Kidney (tissue), 14 donors: Measurements from ENCODE around the gene CDH13. TPM values are rescaled to one million over a fixed set of nuclear protein-coding genes. Genes with fewer than 3 reads are reported as not detected.

Source experiments
- DNase-seq, 5 donors: peaks; one replicate each; pipeline ENCODE4 v3.0.0-alpha.2; 2013 to 2020
- FAIRE-seq: peaks from 2 replicates; lab custom pipeline; 2012; peaks lifted over from hg19 to GRCh38; lab: Jason Lieb, UNC
- H3K27ac ChIP-seq, 2 donors: one replicate each; pipeline ENCODE4 v1.7.0; 2013; ENCODE audit warnings: low read depth in 2 of 2, low read length in 2 of 2, inconsistent platforms in 1 of 2
- H3K27me3 ChIP-seq: one replicate; pipeline ENCODE4 v1.7.1; 2013; ENCODE audit warnings: low read length, inconsistent platforms; ENCODE audit not compliant: control insufficient read depth, insufficient read depth
- H3K36me3 ChIP-seq, 3 donors: one replicate each; pipeline versions ENCODE4 v1.7.0 to v1.7.1; 2013; ENCODE audit warnings: low read length in 3 of 3, control low read depth in 1 of 3, inconsistent platforms in 1 of 3; ENCODE audit not compliant: insufficient read depth in 3 of 3, control insufficient read depth in 2 of 3
- H3K4me1 ChIP-seq, 3 donors: one replicate each; pipeline versions ENCODE4 v1.7.0 to v1.7.1; 2013; ENCODE audit warnings: low read length in 3 of 3, inconsistent platforms in 1 of 3, low read depth in 1 of 3; ENCODE audit not compliant: control insufficient read depth in 2 of 3, insufficient read depth in 2 of 3
- H3K4me3 ChIP-seq, 3 donors: one replicate each; pipeline versions ENCODE4 v1.7.0 to v1.8.1; 2013; ENCODE audit warnings: low read length in 3 of 3, control low read depth in 1 of 3, inconsistent platforms in 1 of 3
- H3K9ac ChIP-seq, 3 donors: one replicate each; pipeline versions ENCODE4 v1.7.0 to v1.7.1; 2013; ENCODE audit warnings: low read length in 3 of 3, control low read depth in 1 of 3, inconsistent platforms in 1 of 3
- H3K9me3 ChIP-seq, 3 donors: one replicate each; pipeline versions ENCODE4 v1.7.0 to v1.7.1; 2013; ENCODE audit warnings: low read length in 3 of 3, control low read depth in 1 of 3, inconsistent platforms in 1 of 3; ENCODE audit not compliant: control insufficient read depth in 2 of 3, insufficient read depth in 1 of 3
- intact Hi-C: fragments of 100-400 bp; cut with DNase I; formaldehyde crosslinking; loops from one replicate; pipeline ENCODE4 v1.11.1; 2022
- polyA plus RNA-seq: library from polyadenylated mRNA; stranded (reverse); fragments of 350-450 nt; fragmentation: Illumina TruSeq; extraction: RNeasy Lipid Tissue Mini Kit (QIAGEN cat#74804); gene quantifications from one replicate; pipeline ENCODE4 v1.2.3, GENCODE V29; 2014; ENCODE audit warnings: low read depth, low replicate concordance; ENCODE audit not compliant: insufficient read depth
- total RNA-seq: library from RNA; stranded (reverse); fragmentation: NEBNext Ultra II Directional; extraction: Animal tissue kit (Norgen Biotek cat#: 25700); gene quantifications from one replicate; pipeline ENCODE4 v1.2.1, GENCODE V29; 2021
- TF ChIP-seq, protein P1 (sequence below): IDR thresholded peaks from 3 replicates; pipeline ENCODE4 v1.5.1; 2012; ENCODE audit warnings: mild to moderate bottlenecking, moderate library complexity, borderline replicate concordance; ENCODE audit not compliant: insufficient read depth; ENCODE audit errors: extremely low read depth
- donor health status: control.
- donor health status: control.
- donor health status: control.
- donor health status: control.
- donor health status: control.
- donor health status: DM: yes; HTN: yes; CAD: no.
- donor health status: Normal renal cell carcinoma (clear cell type).

The CDH13 gene
- total and polyA plus RNA-seq, 2 donors from 2014 or later = 4.8 to 13.8 TPM

DNA sequence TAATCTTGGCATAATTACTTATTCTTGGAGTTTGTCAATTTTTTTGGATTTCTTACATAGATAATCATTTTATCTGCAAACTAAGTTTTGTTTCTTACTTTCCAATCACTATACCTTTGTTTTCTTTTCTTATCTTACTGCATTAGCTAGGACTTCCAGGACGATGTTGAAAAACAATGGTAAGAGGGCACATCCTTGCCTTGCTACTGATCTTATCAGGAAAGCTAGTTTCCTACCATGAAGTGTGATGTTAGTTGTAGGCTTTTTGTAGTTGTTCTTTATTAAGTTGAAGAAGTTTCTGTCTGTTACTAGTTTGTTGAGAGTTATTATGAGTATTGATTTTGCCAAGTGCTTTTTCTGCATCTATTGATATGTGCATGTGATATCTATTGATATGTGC, 31.0 kb downstream of the CDH13 start:
- DNase-seq = no peak
- no peaks in the 10 kb centered on the region for H3K36me3 ChIP-seq
- no peaks in the 10 kb centered on the region for H3K9me3 ChIP-seq
- FAIRE-seq = no peak
- H3K27ac ChIP-seq = no peak overlapping the region
- H3K4me3 ChIP-seq = no peak overlapping the region
- no peak overlapping the region for H3K9ac ChIP-seq
- TF ChIP-seq, protein P1, sequence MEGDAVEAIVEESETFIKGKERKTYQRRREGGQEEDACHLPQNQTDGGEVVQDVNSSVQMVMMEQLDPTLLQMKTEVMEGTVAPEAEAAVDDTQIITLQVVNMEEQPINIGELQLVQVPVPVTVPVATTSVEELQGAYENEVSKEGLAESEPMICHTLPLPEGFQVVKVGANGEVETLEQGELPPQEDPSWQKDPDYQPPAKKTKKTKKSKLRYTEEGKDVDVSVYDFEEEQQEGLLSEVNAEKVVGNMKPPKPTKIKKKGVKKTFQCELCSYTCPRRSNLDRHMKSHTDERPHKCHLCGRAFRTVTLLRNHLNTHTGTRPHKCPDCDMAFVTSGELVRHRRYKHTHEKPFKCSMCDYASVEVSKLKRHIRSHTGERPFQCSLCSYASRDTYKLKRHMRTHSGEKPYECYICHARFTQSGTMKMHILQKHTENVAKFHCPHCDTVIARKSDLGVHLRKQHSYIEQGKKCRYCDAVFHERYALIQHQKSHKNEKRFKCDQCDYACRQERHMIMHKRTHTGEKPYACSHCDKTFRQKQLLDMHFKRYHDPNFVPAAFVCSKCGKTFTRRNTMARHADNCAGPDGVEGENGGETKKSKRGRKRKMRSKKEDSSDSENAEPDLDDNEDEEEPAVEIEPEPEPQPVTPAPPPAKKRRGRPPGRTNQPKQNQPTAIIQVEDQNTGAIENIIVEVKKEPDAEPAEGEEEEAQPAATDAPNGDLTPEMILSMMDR = no peak
- no peaks in the 10 kb centered on the region for H3K27me3 ChIP-seq
- intact Hi-C loops = no loop called here
- H3K4me1 ChIP-seq = peaks cover 0 to 2% (median 0%) of the 10 kb centered on the region in 3 donors

DNA sequence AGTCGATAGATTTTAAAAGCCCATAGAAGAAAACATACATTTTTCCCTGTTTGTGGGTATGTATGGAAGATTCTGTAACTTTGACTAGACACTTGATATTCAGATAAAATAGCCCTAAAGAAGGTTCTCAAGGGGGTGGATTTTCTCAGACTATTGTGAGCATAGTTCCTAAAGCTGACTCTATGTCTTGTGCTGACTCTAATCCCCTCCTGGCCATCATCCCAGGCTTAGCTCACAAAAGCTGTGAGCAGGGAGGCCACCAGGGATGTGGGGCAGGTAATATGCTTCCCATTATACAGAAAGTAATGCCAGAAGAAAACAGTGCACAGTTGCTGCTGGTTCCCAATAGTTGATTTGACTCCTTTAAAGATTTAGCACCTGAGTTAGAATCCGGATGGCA, 32.0 kb downstream of the CDH13 start:
- no peak for DNase-seq
- FAIRE-seq = no peak
- TF ChIP-seq, protein P1 = no peak
- Histone ChIP-seq H3K9me3 (no peaks in the 10 kb centered on the region), H3K4me3 (no peak overlapping the region), H3K36me3 (no peaks in the 10 kb centered on the region), H3K4me1 (no peaks in the 10 kb centered on the region), H3K27me3 (no peaks in the 10 kb centered on the region), H3K9ac (no peak overlapping the region), H3K27ac (no peak overlapping the region)
- intact Hi-C loops = no loop called here

DNA sequence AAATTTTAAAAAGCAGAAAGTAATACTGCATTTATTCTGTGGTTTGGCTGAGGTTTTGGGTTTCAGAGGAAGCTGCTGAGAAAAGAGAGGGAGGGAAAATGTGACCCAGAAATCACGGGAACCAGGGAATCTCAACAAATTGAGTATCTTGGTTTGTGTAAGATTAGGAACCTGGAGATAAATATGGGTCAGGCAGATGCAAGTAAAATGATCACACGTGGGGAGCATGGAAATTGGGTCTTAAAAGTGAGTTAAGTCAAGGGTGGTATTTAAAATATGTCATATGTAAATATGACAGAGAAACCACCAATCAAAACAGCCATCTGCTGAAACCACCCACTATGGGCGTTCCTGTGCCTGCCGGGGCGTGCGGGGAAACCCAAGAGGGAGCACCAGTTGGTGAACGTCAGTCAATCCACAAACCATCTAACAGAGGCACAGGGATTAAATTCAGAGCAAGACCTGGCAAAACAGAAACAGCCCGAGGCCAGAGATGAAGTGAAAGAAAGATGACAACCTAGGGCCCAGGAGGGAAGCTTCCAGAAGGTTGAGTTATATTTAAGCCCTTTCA, 33.4 kb downstream of the CDH13 start:
- TF ChIP-seq, protein P1 = no peak
- Histone ChIP-seq H3K9me3 (peaks cover 0 to 5% (median 0%) of the 10 kb centered on the region in 3 donors), H3K27ac (no peak overlapping the region), H3K36me3 (no peaks in the 10 kb centered on the region), H3K27me3 (no peaks in the 10 kb centered on the region), H3K4me3 (no peak overlapping the region), H3K9ac (no peak overlapping the region), H3K4me1 (no peaks in the 10 kb centered on the region)
- DNase-seq (peak in 1 of 5 donors; percentile 72), FAIRE-seq (no peak)
- intact Hi-C loops = no loop called here

DNA sequence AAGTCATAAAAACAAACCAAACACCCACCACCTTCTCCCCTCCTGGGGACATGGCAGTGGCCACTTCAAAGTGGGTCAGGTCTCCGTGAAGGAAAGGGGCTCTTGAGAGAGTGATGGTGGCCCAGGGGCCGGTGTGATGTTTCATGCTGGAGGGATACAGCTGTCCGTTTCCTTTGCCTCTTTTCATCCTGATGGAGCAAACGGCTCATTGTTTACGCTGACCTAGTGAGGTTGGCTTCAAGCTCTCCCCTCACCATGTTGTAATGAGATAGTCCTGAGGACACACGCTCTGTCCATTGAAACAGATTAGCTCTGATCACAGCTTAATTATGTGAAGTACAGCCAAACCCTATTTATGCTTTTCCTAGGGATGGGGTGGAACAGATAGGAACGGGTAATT, 34.2 kb downstream of the CDH13 start:
- Histone ChIP-seq H3K9ac (no peak overlapping the region), H3K36me3 (no peaks in the 10 kb centered on the region), H3K27me3 (no peaks in the 10 kb centered on the region), H3K9me3 (peaks cover 0 to 11% (median 0%) of the 10 kb centered on the region in 3 donors), H3K4me1 (no peaks in the 10 kb centered on the region), H3K4me3 (no peak overlapping the region), H3K27ac (no peak overlapping the region)
- FAIRE-seq (no peak), DNase-seq (peak in 1 of 5 donors; percentile 21)
- TF ChIP-seq, protein P1 = no peak
- intact Hi-C loops = no loop called here
